Sigmoid colon (tissue), 7 donors: ENCODE data around the gene PNPLA2. TPM values are rescaled to one million over a fixed set of nuclear protein-coding genes. Genes with fewer than 3 reads are reported as not detected.
A peak's percentile ranks its signal among the peaks of the same experiment; 100 is the strongest.

Experiments
- DNase-seq: peaks from one replicate; pipeline ENCODE4 v3.0.0-alpha.2; 2019
- H3K27ac ChIP-seq, 4 donors: fragments of 200-600 bp; sonication (generic); one replicate each; pipeline ENCODE4 v1.5.1; 2016 to 2019; ENCODE audit warnings: mild to moderate bottlenecking in 1 of 4
- H3K27me3 ChIP-seq, 3 donors: fragments of 200-600 bp; sonication (generic); one replicate each; pipeline ENCODE4 v1.5.1; 2019; ENCODE audit warnings: mild to moderate bottlenecking in 1 of 3
- H3K36me3 ChIP-seq, 4 donors: fragments of 200-600 bp; sonication (generic); one replicate each; pipeline ENCODE4 v1.5.1; 2016 to 2019
- H3K4me1 ChIP-seq, 4 donors: fragments of 200-600 bp; sonication (generic); one replicate each; pipeline ENCODE4 v1.5.1; 2017 to 2019
- H3K4me3 ChIP-seq, 4 donors: fragments of 200-600 bp; sonication (generic); one replicate each; pipeline ENCODE4 v1.5.1; 2017 to 2019; ENCODE audit warnings: mild to moderate bottlenecking in 2 of 4, moderate library complexity in 1 of 4
- H3K9me3 ChIP-seq, 4 donors: fragments of 200-600 bp in 3 of 4; sonication (generic) in 3 of 4; one replicate each; pipeline versions ENCODE4 v1.5.1 to v1.6.1; 2013 to 2019
- EP300 ChIP-seq, 4 donors: sonication (generic); formaldehyde crosslinking; IDR thresholded peaks; one replicate each; pipeline ENCODE4 v1.6.1; 2017; ENCODE audit warnings: antibody characterized with exemption in 4 of 4
- POLR2A ChIP-seq, 2 donors: fragments of 450-650 bp; IDR thresholded peaks; one replicate each; pipeline ENCODE4 v1.6.1; 2016; ENCODE audit warnings: antibody characterized with exemption in 2 of 2, mild to moderate bottlenecking in 2 of 2, moderate library complexity in 2 of 2
- POLR2AphosphoS5 ChIP-seq, 4 donors: sonication (generic); formaldehyde crosslinking; IDR thresholded peaks; one replicate each; pipeline ENCODE4 v1.6.1; 2017; ENCODE audit warnings: antibody characterized with exemption in 4 of 4
- WGBS, 2 donors: extraction: QIAGEN DNeasy Blood & Tissue Kit; methylation state at CpG; one replicate each; pipeline ENCODE4 v1.1.7; 2013; 5-methylcytosine and 5-hydroxymethylcytosine counted together
- intact Hi-C: fragments of 100-400 bp; cut with DNase I; formaldehyde crosslinking; loops from one replicate; pipeline ENCODE4 v1.15.1; 2023
- polyA plus RNA-seq, 3 donors: library from polyadenylated mRNA; stranded (reverse); fragments of 200-250 nt; gene quantifications; one replicate each; pipeline ENCODE4 v1.2.3, GENCODE V29; 2013
- total RNA-seq, 4 donors: library from RNA; depleted of rRNA; stranded (reverse); fragments of >200 nt; gene quantifications; one replicate each; pipeline ENCODE4 v1.1.0, GENCODE V29; 2016
- TF ChIP-seq, protein P1 (sequence below), 4 experiments: fragments of 450-650 bp in 3 of 4; fragments of 200-600 bp in 1 of 4; IDR thresholded peaks; one replicate each; pipeline ENCODE4 v1.5.1; 2016 to 2019; ENCODE audit warnings: antibody characterized with exemption in 4 of 4, mild to moderate bottlenecking in 3 of 4, moderate library complexity in 2 of 4
- donor health status: healthy with polysubstance abuse.
- donor health status: Bipolar disorder and iron deficiency.
- donor health status: healthy.

The PNPLA2 gene
- total and polyA plus RNA-seq, 7 donors = 26.3 to 137 (median 35.4) TPM

DNA sequence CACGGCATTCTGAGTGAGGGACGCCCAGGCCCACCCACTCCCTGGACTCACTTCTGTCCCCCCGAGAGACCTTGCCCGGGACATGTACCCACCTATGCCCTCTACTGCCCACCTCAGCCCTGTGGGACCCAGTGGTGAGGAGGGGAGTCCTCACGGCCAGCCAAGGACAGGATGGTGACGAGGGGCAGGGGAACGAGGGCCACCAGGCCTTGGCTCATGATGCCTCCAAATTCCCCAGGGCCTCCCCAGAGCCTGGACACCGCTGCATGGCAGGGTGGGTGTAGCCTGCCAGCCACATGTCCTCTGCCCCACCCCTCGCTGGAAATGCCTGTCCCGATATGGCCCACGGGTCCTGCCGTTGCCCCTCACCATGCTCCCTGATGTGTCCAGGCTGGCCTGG, 50.1 kb downstream of the PNPLA2 start:
- H3K36me3 ChIP-seq = peaks cover 0 to 42% (median 12%) of the 10 kb centered on the region in 4 donors
- intact Hi-C loops = no loop called here
- no peaks in the 10 kb centered on the region for H3K9me3 ChIP-seq
- no peaks in the 10 kb centered on the region for H3K4me1 ChIP-seq
- no peak overlapping the region for H3K4me3 ChIP-seq
- no peak overlapping the region for H3K27ac ChIP-seq
- DNase-seq = no peak
- 89 to 94% methylated on average over 12 of the region's 12 CpGs for WGBS, 2 donors
- peak in 1 of 4 donors; percentile 13 for TF ChIP-seq POLR2AphosphoS5 (IDR thresholded peaks at IDR 0.05)
- TF ChIP-seq, protein P1, sequence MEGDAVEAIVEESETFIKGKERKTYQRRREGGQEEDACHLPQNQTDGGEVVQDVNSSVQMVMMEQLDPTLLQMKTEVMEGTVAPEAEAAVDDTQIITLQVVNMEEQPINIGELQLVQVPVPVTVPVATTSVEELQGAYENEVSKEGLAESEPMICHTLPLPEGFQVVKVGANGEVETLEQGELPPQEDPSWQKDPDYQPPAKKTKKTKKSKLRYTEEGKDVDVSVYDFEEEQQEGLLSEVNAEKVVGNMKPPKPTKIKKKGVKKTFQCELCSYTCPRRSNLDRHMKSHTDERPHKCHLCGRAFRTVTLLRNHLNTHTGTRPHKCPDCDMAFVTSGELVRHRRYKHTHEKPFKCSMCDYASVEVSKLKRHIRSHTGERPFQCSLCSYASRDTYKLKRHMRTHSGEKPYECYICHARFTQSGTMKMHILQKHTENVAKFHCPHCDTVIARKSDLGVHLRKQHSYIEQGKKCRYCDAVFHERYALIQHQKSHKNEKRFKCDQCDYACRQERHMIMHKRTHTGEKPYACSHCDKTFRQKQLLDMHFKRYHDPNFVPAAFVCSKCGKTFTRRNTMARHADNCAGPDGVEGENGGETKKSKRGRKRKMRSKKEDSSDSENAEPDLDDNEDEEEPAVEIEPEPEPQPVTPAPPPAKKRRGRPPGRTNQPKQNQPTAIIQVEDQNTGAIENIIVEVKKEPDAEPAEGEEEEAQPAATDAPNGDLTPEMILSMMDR (IDR thresholded peaks at IDR 0.05) = no peak
- TF ChIP-seq POLR2A (IDR thresholded peaks at IDR 0.05) = no peak
- H3K27me3 ChIP-seq = no peaks in the 10 kb centered on the region

GRCh38 chr11:869399-870126, 50.8 kb downstream of the PNPLA2 start:
- intact Hi-C loops = no loop called here
- no peaks in the 10 kb centered on the region for H3K4me1 ChIP-seq
- no peak overlapping the region for H3K27ac ChIP-seq
- WGBS, 2 donors = 91 to 92% methylated on average over 25 of the region's 25 CpGs
- no peaks in the 10 kb centered on the region for H3K9me3 ChIP-seq
- H3K4me3 ChIP-seq = no peak overlapping the region
- TF ChIP-seq, protein P1 (IDR thresholded peaks at IDR 0.05) = no peak
- TF ChIP-seq EP300 (IDR thresholded peaks at IDR 0.05) (no peak), POLR2A (IDR thresholded peaks at IDR 0.05) (no peak), POLR2AphosphoS5 (IDR thresholded peaks at IDR 0.05) (no peak)
- DNase-seq = no peak
- peaks cover 0 to 36% (median 10%) of the 10 kb centered on the region in 4 donors for H3K36me3 ChIP-seq
- H3K27me3 ChIP-seq = no peaks in the 10 kb centered on the region

DNA sequence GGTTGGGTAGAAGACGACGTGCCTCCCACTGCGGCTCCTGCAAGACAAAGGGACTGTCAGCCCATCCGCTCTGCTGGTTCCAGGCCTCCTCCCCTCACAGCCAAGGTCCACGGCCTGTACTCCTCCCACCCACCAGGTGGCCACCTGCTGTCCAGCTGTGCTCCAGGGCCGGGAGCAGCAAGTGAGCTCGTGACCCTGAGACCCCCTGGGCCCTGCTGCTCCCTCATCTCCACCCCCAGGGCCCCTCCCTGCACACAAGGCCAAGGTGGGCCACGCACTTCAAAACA, 51.4 kb downstream of the PNPLA2 start:
- Histone ChIP-seq H3K9me3 (no peaks in the 10 kb centered on the region), H3K36me3 (peaks cover 0 to 31% (median 8%) of the 10 kb centered on the region in 4 donors), H3K4me3 (no peak overlapping the region), H3K4me1 (no peaks in the 10 kb centered on the region), H3K27ac (no peak overlapping the region), H3K27me3 (no peaks in the 10 kb centered on the region)
- DNase-seq = no peak
- intact Hi-C loops = no loop called here
- TF ChIP-seq POLR2AphosphoS5 (IDR thresholded peaks at IDR 0.05) (no peak), EP300 (IDR thresholded peaks at IDR 0.05) (no peak), POLR2A (IDR thresholded peaks at IDR 0.05) (no peak)
- TF ChIP-seq, protein P1 (IDR thresholded peaks at IDR 0.05) = no peak
- 83 to 84% methylated on average over 8 of the region's 8 CpGs for WGBS, 2 donors

DNA sequence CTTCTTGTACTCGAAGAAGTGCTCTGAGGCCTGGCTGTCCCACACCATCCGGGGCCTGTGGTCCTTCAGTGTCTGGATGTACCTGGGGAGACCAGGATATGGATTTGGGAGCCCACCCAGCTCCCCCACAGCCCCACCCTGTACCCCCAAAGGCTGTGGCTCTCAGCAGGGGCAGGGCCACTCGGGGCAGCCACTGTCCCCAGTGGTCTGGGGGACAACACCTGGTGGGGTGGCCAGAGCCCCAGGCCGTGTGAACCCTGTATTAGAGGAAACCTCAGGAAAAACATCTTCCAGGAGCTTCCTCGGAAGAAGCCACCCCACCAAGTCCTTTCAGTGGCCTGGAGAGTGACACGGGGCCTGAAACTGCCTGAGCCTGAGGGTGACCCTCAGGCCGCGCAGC, 51.7 kb downstream of the PNPLA2 start:
- H3K27ac ChIP-seq = no peak overlapping the region
- no peak overlapping the region for H3K4me3 ChIP-seq
- intact Hi-C loops = no loop called here
- no peaks in the 10 kb centered on the region for H3K27me3 ChIP-seq
- no peaks in the 10 kb centered on the region for H3K9me3 ChIP-seq
- no peak for DNase-seq
- no peaks in the 10 kb centered on the region for H3K4me1 ChIP-seq
- 89 to 91% methylated on average over 8 of the region's 8 CpGs for WGBS, 2 donors
- peaks cover 0 to 27% (median 7%) of the 10 kb centered on the region in 4 donors for H3K36me3 ChIP-seq
- no peak for TF ChIP-seq EP300 (IDR thresholded peaks at IDR 0.05)
- TF ChIP-seq POLR2A (IDR thresholded peaks at IDR 0.05) = no peak
- TF ChIP-seq, protein P1 (IDR thresholded peaks at IDR 0.05) = no peak
- no peak for TF ChIP-seq POLR2AphosphoS5 (IDR thresholded peaks at IDR 0.05)

- Histone ChIP-seq H3K9me3 (no peaks in the 10 kb centered on the region), H3K4me1 (no peaks in the 10 kb centered on the region), H3K36me3 (peaks cover 0 to 17% (median 3%) of the 10 kb centered on the region in 4 donors), H3K27ac (no peak overlapping the region), H3K4me3 (no peak overlapping the region), H3K27me3 (no peaks in the 10 kb centered on the region)
- WGBS, 2 donors = 78 to 80% methylated on average over 9 of the region's 9 CpGs
- TF ChIP-seq POLR2AphosphoS5 (IDR thresholded peaks at IDR 0.05) (no peak), EP300 (IDR thresholded peaks at IDR 0.05) (no peak), POLR2A (IDR thresholded peaks at IDR 0.05) (no peak)
- TF ChIP-seq, protein P1 (IDR thresholded peaks at IDR 0.05) = no peak
- intact Hi-C loops = no loop called here
- DNase-seq = no peak
These were observed 52.8 kb downstream of the PNPLA2 start for GRCh38 chr11:871472-871871.
